GM18520 (cell line): Measurements from ENCODE around the gene ZNF480.
"Not testable (repeated sequence)": the region's sequence is repeated elsewhere in the genome, so short reads cannot be mapped to it uniquely, and the experiment has no call there.

Experiments
- ATAC-seq: cut with Tn5 transposase; IDR thresholded peaks from one replicate; pipeline ENCODE4 v1.9.1; 2021; ENCODE audit not compliant: unreplicated experiment

Gene ZNF480

GRCh38 chr19:52336791-52337381 is 39.9 kb downstream of the ZNF480 start:
- ATAC-seq: no peak

GRCh38 chr19:52339022-52339421 is 42.1 kb downstream of the ZNF480 start:
- ATAC-seq: not testable (repeated sequence)

- ATAC-seq: no peak
Measured at GRCh38 chr19:52343548-52343947, 46.6 kb downstream of the ZNF480 start.

- ATAC-seq: no peak
Measured at GRCh38 chr19:52345162-52345561, 48.2 kb downstream of the ZNF480 start.

DNA sequence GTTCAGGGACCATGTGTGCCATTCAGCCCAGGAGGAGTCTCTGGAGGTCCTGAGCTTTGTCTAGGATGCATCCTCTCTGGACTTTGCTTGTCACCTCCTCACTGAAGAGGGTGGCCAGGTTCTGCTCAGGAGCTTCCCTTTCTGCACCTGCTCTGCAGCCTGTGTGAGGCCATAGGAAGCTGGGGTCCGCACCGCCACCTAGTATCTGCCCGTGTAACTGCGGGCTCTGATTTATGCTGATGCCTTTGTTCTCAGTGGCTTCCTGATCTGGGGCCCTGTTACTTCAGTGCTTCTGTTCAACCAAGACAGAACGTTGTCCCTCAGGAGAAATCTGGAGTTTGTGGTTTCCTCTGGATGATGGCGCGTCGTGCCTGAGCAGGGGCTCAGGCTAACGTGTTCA is 54.5 kb downstream of the ZNF480 start:
- ATAC-seq: no peak

DNA sequence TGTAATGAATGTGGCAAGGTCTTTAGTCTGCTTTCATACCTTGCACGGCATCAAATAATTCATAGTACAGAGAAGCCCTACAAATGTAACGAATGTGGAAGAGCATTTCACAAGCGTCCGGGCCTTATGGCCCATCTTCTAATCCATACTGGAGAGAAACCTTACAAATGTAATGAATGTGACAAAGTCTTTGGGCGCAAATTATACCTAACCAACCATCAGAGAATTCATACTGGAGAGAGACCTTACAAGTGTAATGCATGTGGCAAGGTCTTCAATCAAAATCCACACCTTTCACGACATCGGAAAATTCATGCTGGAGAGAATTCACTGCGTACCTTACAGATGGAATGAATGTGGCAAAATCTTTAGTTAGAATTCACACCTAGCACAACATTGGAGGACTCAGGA is 69.5 kb downstream of the ZNF480 start:
- ATAC-seq: no peak

GRCh38 chr19:52369559-52370340 is 72.8 kb downstream of the ZNF480 start, which contains the start of gene ZNF880:
ZNF880 (plus strand) TSS chr19:52369923; CDS start chr19:52369966, 43 bp downstream.
- ATAC-seq: no peak

GRCh38 chr19:52370341-52370710 is 73.4 kb downstream of the ZNF480 start:
- ATAC-seq: no peak
